Activated CD8-positive, alpha-beta memory T cell treated with anti-CD3 and anti-CD28 coated beads, Interleukin-2, amount 50 U/mL, for 1 hour (primary cell): Measurements from ENCODE around the gene RCBTB2.
"Not testable (repeated sequence)": the region's sequence is repeated elsewhere in the genome, so short reads cannot be mapped to it uniquely, and the experiment has no call there.

ENCODE experiments used
- DNase-seq: peaks from one replicate; pipeline ENCODE4 v3.0.0-alpha.2; 2020; ENCODE audit errors: extremely low read depth

Gene RCBTB2

DNA sequence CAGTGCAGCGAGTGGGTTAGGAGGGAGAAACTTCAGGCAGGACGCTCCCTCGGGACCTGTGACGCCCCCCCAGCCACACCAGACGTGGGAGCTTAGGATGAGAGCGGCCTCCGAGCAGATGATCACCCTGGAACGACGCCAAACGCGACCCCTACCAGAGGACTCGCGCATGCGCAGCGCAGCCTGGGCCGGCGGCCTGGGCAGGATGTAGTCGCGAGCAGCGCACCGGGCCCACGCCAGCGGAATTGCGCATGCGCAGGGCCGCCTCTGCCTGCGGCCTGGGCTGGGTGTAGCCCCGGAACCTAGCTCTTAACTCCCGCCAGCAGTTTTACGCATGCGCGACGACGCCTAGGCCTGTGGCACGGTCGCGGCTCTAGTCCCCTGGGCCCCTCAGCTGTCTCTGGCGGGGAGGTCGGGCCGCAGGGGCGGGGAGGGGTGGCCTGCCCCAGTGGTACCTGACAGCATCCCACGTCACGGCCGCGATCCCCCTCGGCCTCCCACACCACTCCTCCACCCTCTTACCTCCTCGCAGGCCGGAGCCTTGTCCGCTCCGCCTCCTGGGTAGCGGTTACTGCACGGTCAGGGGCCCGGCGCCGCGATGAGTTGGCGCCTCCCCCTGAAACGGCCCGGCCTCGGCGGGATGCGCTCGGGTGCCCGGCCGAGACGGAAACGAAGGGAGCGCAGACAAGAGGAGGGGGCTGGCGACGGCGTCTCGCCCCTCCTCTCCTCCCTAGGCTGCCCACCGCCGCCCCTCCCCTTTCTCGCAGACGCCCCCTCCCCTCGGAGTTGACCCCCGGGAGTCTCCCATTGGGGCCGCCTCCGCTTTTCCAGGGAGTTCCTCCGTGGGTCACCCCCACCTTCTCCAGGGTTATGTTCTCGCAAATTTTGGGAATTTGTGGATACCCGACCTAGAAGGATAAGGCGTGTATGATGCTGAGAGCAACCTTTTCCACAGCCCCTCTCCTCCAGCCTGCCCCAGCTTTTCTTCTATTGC, at the start of gene RCBTB2:
Gene RCBTB2, minus strand, starts transcription at position 575 of the 994 bp plus-strand sequence. CDS start 11,141 bp downstream, outside the sequence.
- DNase-seq, result peak; percentile 97

DNA sequence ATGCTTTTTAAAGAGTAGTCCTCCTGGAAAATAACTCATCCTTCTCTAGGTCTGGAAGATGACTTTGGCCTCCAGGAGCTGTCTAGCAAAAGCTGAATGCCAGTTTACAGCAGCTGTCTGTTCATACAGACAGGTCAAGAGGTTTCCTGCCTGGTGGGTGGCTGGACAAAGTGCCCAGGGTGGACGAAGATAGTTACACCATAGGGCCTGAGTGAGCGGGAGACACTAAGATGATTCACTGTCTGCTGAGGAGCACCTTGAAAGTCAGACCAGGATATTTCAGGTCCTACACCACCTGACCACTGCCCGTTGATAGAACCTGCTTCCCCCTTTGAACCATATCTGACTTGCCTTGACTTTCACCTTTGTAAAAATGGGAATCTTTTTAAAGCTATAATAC, 49.2 kb upstream of the RCBTB2 start:
- DNase-seq, result no peak

DNA sequence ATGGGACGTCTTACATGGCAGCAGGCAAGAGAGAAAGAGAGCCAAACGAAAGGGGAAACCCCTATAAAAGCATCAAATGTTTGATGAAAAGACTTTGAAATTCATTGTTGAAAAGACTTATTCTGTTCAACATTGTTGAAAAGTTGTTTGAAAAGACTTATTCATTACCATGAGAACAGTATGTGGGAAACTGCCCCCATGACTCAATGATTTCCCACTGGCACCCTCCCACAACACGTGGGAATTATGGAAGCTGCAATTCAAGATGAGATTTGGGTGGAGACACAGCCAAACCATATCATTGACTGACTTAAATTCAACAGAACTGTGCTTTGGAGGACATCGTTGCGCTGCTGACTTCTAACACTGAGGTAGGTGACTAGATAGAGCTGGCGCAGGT, 48.0 kb upstream of the RCBTB2 start:
- DNase-seq, result no peak

DNA sequence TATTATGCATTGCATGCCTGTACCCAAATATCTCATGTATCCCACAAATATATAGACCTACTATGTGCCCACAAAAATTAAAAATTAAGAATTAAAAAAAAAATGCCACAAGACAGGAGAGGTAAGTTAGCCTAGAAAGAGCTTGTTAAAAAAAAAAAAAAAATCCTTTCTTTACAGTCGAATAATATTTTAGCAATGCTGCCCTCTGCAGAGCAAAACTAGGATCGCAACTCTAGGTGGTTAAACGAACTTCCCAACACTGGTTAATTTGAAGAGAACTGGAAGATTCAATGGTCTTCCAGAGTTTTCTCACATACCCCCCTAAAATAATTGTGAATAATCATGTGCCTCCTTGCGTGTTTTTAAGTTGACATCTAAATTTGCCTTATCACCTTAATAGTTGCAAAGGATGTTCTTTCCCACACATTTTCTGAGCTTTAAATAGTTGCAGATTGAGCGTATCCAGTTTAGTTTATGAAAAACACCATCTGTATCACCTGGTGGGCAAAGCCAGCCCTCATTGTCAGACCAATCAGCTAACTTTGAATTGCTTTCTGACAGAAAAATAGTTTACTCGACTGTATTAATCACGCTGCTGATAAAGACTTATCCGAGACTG, 47.4 kb upstream of the RCBTB2 start:
- DNase-seq, result no peak

DNA sequence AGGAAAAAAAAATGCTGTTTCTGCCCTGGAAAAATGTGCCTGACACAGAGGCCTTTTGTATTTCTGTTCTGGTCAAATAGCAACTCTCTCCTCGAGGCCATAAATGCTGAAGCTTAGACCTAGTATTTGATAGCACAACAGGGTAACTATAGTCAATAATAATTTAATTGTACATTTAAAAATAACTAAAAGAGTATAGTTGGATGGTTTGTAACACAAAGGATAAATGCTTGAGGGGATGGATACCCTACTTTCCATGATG, 47.0 kb upstream of the RCBTB2 start:
- not testable (repeated sequence) for DNase-seq

DNA sequence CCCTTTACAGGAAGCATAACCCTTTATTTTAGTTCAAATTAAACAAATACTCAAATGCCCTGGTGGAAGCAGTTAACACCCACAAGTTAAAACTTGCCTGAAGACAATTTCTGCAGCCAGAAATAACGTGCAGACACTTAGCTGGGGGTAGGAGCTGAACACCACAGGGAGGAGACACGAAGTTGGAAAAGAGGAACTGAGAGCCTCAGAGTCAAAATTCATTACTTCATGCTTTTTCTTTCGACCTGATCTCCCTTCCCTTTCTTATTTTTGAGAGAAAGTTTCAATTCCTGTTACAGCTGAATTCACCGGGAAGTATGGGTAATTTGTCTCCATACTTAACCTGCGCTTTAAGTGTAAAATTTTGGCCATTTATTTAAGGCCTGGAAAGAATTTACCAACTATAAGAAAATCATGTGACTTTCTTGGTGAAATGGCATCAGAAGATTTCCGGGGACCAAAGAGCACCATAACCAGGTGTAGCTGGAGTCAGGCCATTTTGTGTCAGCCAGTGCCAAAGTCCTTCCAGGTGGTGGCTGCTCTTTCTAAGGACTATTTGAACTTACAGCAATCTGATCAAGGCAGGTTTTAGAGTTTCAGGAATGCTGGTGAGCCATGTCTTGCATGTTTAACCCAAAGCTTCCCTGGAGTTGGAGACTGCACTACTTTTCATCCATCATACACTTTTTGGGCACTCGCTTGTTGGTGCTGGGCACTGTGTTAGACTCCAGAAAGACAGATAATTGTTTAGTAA, 46.5 kb upstream of the RCBTB2 start:
- DNase-seq, result no peak

DNA sequence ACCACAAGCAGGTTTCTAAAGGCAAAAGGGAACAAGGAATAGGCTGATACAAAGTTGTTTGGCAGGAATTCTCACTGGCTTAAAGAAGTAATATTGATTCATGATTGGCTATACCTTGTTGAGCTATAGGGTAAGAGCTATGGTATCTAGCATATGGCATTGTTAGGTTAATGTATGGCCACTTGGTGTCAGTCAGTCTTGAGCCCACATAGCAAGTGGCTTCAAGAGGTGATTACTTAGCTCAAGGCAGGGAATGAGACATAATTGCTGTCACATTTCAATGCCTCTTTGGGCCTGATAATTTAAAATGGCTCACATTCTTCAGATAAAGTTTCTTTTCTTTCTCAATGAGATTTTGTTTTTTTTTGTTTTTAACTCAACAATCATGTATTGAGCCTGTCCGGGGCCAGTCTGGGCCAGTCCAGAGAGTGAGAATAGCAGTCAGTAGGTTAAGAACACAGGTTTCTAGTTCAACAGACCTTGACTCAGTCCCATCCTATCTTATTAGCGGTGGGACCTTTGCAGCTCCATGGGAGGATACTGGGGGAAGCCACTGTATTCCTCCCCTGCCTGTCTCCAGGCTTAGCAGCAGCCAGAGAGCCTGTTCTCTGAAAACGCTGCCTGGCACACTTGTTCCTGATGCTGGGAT, 45.8 kb upstream of the RCBTB2 start:
- DNase-seq, result no peak

DNA sequence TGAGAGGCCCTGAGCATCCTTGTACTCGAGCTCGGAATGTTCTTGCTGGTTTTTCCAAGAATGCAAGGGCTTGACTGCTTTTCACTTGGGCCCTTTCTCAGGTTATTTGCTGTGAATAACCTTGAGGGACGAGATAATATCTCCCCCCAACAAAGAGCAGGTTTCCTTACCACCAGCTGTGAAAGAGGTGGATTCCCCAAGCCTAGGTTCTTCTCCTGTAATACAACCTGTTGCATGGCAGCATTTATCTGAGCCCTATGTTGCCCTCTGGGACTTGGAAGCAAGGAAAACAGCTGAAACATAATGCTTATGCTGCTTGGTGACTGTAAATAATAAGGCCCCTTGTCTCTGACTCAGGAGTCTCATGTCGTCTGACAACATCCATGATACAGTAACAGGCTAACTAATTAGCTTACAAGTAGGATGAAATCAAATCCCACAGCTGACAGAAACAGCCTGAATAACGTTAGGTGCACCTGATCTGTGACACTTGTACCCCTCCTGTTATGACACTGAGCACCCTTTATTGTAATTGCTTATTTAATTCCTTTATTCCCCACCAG, 43.6 kb upstream of the RCBTB2 start:
- DNase-seq, result no peak

DNA sequence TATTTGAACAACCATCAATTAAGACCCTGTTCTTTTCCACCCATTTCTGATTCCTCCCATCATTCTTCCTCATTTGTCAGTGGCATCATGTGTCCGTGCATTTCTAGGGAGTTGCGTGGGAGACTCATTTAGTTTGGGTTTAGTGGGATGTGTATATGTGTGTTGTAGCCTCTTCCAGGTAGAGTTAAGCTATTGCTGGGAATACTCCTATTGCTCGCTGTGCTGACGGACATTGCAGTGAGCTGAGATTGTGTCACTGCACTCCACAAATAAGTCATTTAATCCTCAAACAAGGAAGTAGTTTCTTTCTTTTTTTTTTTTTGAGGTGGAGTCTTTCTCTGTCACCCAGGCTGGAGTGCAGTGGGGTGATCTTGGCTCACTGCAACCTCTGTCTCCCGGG, 42.2 kb upstream of the RCBTB2 start:
- no peak for DNase-seq

DNA sequence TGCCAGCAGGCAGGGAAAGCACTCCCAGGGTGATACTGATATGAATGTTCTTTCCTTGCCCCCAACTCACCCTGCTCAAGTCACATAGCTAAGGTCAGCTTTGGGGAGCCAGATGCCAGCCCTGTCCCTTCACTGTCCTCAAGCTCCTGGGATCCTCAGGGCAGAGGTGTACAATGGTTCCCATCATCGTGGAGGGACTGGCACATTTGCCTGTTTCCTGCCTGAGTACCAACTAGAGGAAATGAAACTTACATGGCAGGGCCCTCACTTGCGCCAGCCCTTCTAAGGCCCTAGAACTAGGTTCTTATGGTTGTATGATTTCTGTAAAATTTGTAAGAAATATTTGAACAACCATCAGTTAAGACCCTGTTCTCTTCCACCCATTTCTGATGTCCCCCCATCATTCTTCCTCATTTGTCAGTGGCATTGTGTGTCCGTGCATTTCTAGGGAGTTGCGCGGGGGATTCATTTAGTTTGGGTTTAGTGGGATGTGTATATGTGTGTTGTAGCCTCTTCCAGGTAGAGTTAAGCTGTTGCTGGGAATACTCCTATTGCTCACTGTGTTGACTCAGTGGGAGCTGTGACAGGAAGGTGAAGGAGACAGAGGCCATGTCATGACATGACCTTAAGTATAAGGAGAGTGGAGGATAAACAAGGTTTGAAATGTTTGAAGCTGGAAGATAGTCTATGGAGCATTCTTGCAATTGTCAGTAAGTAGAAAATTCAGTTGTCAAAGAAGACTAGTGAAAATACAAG, 41.3 kb upstream of the RCBTB2 start:
- DNase-seq, result no peak

DNA sequence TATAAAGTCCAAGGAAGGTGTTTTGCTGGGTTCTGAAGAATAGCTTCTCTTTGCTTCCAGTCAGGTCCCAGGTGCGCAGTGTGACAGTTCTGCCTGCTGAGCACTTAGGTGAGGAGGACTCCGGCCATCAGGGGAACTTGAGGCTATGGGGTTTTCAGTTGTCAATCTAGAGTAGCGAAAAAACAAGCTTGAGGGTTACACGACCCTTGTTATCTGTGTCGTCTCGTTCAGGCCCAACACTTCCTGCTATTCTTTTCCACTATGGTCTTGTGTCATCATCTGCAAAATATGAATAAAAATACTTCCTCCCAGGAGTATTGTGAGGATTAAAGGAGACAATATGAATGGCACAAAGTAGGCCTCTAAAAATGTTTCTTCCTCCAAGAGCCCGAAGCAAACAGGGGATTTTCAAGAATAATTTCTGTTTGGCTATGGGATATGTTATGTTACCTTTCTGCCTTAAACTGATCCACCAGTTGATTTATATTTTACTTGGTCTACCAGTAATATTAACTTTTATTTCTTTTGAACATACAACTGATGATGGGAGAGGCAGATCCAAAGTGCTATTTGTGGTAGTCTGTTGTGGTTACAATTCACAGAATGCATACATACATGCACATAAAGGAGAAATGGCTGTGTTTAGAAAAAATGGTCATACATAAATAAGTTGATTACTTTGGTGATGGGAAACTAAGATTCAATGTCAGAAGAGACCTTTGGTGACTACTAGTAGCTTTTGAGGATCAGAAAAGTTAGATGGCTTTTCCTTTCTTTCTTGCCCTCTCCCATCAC, 40.5 kb upstream of the RCBTB2 start:
- DNase-seq, result no peak

DNA sequence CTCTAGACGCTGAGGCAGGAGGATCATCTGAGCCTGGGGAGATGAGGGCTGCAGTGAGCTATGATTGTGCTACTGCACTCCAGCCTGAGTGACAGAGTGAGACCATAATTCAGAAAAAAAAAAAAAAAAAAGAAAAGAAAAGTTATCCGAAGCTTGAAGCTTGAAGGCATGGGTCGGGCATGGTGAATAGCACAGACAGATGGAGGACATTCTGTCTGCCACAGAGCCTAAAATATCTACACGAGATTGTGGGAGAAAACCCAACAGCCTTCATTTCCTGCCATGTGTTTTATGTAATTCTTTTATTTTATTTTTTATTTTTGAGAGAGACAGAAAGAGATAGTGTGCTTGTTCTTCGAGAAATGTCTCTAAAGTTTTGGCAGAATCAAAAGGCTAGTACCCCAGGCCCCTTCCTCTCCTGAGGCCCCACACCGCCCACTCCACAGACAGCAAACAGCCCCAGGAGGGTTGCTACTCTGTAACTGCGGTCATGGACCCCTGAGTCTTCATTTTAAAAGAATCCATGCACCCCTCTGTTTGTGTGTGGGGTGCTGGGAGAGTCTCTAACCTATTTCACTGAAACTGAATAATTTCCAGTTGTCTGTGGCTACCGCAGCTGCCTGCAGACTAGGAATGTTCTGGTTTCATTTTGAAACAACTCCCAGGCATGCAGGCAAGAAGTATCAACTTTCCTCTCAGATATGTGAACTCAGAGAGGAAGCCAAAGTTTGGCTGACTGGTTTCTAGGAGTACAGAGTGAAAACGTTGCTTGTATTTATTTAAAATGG, 38.4 kb upstream of the RCBTB2 start:
- no peak for DNase-seq

DNA sequence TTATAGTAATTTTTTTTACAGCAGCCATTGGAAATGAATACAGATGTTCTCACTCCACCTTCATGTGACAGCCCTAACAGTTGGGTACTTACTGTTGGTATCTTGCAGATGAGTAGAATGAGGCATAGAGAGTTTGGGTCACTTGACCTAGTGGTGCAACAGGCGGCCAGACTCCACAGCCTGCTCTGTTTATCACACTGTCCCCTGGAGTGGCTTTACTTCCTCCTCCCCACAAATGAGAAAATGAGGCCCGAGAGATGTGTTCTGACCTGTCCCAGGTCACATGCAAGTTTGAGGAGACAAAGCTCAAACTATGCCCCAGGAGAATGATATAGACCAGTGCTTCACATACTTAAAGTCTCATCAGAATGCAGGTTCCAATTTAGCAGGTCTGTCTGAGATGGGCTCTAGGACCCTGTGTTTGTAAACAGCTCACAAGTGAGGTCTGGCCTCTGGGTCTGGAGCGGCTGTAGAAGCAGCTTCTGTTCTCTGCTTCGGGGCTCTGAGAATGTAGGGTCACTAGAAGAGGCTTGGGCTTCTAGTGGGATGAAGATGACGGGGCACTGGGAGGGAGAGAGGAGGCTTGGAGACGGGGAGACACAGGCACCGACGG, 37.4 kb upstream of the RCBTB2 start:
- DNase-seq, result no peak

DNA sequence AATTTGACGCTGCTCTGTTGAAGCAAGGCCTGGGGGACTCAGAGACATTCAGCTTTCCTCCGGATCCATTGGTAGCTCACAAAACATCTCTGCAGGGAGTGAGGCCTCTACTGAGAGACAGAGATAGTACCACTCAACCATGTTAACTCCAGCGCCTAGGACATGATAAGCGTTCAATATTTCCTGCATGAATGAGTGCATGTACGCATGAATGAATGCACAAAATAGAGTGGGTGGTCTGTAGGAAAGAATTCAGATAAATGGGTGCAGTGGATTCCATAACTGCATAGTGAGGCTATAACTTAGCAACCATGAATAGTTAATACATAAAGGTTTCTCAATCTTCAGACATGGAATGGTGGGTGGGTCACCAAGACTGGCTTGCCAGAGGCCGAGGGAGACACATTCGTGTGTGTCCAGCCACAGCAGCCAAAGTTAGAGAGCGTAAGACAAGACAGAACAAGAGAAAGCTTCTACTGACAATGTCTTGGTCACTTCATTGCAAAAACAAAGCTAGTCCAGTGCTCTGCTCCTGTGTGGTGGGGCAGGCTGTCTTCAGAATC, 36.3 kb upstream of the RCBTB2 start:
- DNase-seq, result no peak

DNA sequence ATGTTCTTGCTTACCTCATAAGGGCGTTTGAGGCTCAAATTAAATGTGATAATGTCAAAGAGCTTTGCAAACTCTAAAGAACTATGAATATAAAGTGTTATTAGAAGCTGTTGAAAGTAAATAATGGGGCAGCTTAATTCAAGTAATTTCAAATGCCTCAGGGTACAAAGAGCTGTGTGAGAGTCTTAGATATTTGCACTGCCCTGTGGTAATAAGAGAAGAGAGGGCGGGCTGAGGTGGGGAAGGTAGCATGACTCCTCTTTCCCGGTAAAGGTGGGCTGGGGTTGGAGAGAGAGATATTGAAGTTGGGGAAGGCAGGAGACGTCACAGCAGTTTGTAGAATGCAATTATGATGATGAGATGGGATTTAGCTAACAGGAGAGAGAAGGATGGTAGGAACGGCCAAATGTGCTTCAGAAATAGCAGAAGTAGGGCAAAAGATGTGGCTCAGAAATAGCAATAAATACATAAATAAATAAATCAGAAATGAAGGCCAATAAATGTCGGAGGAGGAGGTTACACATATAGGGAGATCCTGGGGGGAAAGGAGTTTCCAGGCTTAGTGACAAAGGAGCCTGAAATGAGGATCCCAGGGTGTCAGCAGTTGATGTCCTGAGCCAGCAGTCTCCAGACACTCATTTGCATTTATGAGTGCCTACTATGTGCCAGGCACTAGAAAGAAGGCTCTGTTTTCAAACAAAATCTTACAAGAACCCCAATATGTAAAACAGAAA, 35.7 kb upstream of the RCBTB2 start:
- no peak for DNase-seq

DNA sequence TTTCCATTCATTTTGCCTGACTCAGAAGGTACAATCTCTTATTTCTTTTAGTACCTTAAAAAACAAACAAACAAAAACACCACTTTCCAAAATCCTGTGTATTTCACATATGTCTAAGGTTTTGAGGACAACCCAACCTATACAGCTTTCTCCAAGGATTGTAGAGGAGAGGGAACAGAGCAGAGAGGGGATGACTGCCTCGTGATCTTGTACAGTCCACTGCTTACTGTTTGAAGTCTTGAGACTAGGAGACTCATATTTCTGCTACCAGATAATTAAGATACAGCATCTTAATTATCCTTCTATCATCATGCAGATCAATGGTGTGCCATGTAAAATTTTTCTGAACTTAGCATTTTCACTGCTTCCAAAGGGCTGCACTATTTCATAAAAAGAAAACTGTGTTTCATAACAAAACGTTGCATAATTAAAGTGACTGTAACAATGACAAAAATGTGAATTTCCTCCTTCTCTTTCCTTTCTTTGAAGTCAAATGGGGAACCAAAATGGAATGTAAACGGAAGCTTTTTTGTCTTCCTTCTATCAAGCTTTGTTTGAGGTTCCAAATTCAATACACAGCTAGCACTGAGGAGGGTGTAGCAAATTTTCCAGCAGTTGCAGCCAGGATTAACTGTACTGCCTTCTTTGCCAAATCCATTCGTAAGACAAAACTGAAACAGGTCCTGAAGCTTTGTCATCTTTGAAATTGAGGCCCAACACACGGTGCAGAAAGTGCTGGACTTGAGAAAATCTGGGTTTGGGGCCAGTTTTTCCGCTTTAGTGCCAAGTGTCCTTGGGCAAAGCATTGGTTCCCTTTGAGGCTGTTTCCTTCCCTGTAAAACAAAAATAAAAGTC, 34.9 kb upstream of the RCBTB2 start:
- DNase-seq, result no peak

DNA sequence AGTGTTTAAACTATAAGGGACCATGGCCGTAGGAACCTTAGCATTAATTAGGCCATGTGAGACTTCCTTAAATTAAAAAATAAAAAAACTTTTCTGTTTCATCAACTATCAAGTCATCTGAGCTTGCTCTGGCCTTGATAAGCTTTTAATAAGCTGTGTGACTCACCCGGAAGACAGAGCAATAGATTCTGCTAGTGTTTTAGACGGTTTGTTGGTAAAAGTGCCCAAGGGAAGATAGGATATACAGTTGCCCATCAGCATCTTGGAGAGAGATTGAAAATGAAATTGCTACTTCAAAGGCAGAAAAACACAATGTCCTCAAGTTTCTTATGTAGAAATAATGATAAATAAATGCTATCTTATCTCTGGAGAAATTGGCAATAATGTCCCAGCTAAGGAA, 31.2 kb upstream of the RCBTB2 start:
- DNase-seq, result no peak
